ENCODE data around the gene ACOT2. TPM values are rescaled to one million over a fixed set of nuclear protein-coding genes. Genes with fewer than 3 reads are reported as not detected.
"Not testable (repeated sequence)": the region's sequence is repeated elsewhere in the genome, so short reads cannot be mapped to it uniquely, and the experiment has no call there.

Gene ACOT2
- total RNA-seq, 3 donors from 2014 or later (not counting 1 experiment from before 2014, with no cell fraction given): 16.3 to 19.2 (median 17.4) TPM

GRCh38 chr14:73582102-73582979, 13.3 kb downstream of the ACOT2 start:
- H3K36me3 Mint-ChIP-seq; H3K4me1 ChIP-seq (ENCODE audit: control insufficient read depth, insufficient read depth, low read length); H3K27me3 Mint-ChIP-seq (ENCODE audit: low read depth in 2 of 2); H3K4me3 ChIP-seq (ENCODE audit: low read length); ATAC-seq; H3K4me1 Mint-ChIP-seq; H3K4me3 Mint-ChIP-seq; H3K9me3 ChIP-seq (ENCODE audit: control insufficient read depth, insufficient read depth, low read length); H3K27me3 ChIP-seq (ENCODE audit: control insufficient read depth, insufficient read depth, low read length); H3K27ac Mint-ChIP-seq; intact Hi-C loops (cut with micrococcal nuclease); H3K27ac ChIP-seq (ENCODE audit: low read length); H3K36me3 ChIP-seq (ENCODE audit: control insufficient read depth, insufficient read depth, low read length); DNase-seq; H3K9me3 Mint-ChIP-seq: not testable (repeated sequence)
- 94% methylated on average over 5 of the region's 11 CpGs for WGBS (ENCODE audit: insufficient coverage)

- Histone ChIP-seq H3K27ac (ENCODE audit: low read length) (no peak overlapping the region), H3K27me3 (ENCODE audit: control insufficient read depth, insufficient read depth, low read length) (no peaks in the 10 kb centered on the region), H3K9me3 (ENCODE audit: control insufficient read depth, insufficient read depth, low read length) (no peaks in the 10 kb centered on the region), H3K36me3 (ENCODE audit: control insufficient read depth, insufficient read depth, low read length) (no peaks in the 10 kb centered on the region), H3K4me3 (ENCODE audit: low read length) (no peak overlapping the region), H3K4me1 (ENCODE audit: control insufficient read depth, insufficient read depth, low read length) (peaks cover 14% of the 10 kb centered on the region)
- Mint-ChIP-seq H3K9me3 (no peaks in the 10 kb centered on the region), H3K4me3 (no peak overlapping the region), H3K36me3 (no peaks in the 10 kb centered on the region), H3K27ac (no peak overlapping the region), H3K27me3 (ENCODE audit: low read depth in 2 of 2) (no peaks in the 10 kb centered on the region), H3K4me1 (peaks cover 13% of the 10 kb centered on the region in 2 donors)
- intact Hi-C loops (cut with micrococcal nuclease): no loop called here
- WGBS (ENCODE audit: insufficient coverage): no CpG with 5 or more reads among the region's 1 CpG
- no peak for TF ChIP-seq CTCF (IDR thresholded peaks at IDR 0.05)
- DNase-seq: no peak
- ATAC-seq: no peak
Observed at GRCh38 chr14:73588695-73589094, 19.7 kb downstream of the ACOT2 start.

- no peak for ATAC-seq
- H3K36me3 ChIP-seq (ENCODE audit: control insufficient read depth, insufficient read depth, low read length): no peaks in the 10 kb centered on the region
- no peak overlapping the region for H3K27ac Mint-ChIP-seq
- no peaks in the 10 kb centered on the region for H3K36me3 Mint-ChIP-seq
- no peak overlapping the region for H3K27ac ChIP-seq (ENCODE audit: low read length)
- H3K27me3 ChIP-seq (ENCODE audit: control insufficient read depth, insufficient read depth, low read length): no peaks in the 10 kb centered on the region
- no peaks in the 10 kb centered on the region for H3K27me3 Mint-ChIP-seq (ENCODE audit: low read depth in 2 of 2)
- intact Hi-C loops (cut with micrococcal nuclease): no loop called here
- peaks cover 17 to 18% of the 10 kb centered on the region in 2 donors for H3K4me1 Mint-ChIP-seq
- peaks cover 14% of the 10 kb centered on the region for H3K4me1 ChIP-seq (ENCODE audit: control insufficient read depth, insufficient read depth, low read length)
- no peak overlapping the region for H3K4me3 ChIP-seq (ENCODE audit: low read length)
- H3K4me3 Mint-ChIP-seq: no peak overlapping the region
- no peak for DNase-seq
- WGBS (ENCODE audit: insufficient coverage): 92% methylated on average over 4 of the region's 4 CpGs
- H3K9me3 Mint-ChIP-seq: no peaks in the 10 kb centered on the region
- no peak for TF ChIP-seq CTCF (IDR thresholded peaks at IDR 0.05)
- no peaks in the 10 kb centered on the region for H3K9me3 ChIP-seq (ENCODE audit: control insufficient read depth, insufficient read depth, low read length)
Observed at GRCh38 chr14:73589116-73589515, 20.1 kb downstream of the ACOT2 start.

GRCh38 chr14:73590673-73591004, 21.6 kb downstream of the ACOT2 start:
- peaks cover 14% of the 10 kb centered on the region for H3K4me1 ChIP-seq (ENCODE audit: control insufficient read depth, insufficient read depth, low read length)
- H3K27me3 ChIP-seq (ENCODE audit: control insufficient read depth, insufficient read depth, low read length); H3K27me3 Mint-ChIP-seq (ENCODE audit: low read depth in 2 of 2); intact Hi-C loops (cut with micrococcal nuclease); DNase-seq; H3K4me3 ChIP-seq (ENCODE audit: low read length); H3K9me3 Mint-ChIP-seq; H3K36me3 ChIP-seq (ENCODE audit: control insufficient read depth, insufficient read depth, low read length); ATAC-seq; H3K9me3 ChIP-seq (ENCODE audit: control insufficient read depth, insufficient read depth, low read length); H3K36me3 Mint-ChIP-seq; H3K27ac ChIP-seq (ENCODE audit: low read length); H3K27ac Mint-ChIP-seq: not testable (repeated sequence)
- peaks cover 19% of the 10 kb centered on the region in 2 donors for H3K4me1 Mint-ChIP-seq
- H3K4me3 Mint-ChIP-seq: peak overlapping the region; percentile 85
- WGBS (ENCODE audit: insufficient coverage): 98% methylated on average over 32 of the region's 32 CpGs
